ENCODE results near the gene HDAC4. TPM values are rescaled to one million over a fixed set of nuclear protein-coding genes. Genes with fewer than 3 reads are reported as not detected.
A peak's percentile ranks its signal among the peaks of the same experiment; 100 is the strongest.

The HDAC4 gene
- total RNA-seq, 1 experiment from 2014 or later: 5.6 TPM

- in situ Hi-C loops (cut with HindIII; ENCODE audit: low pct_unique_long_range_greater_than_20kb, low sequenced_read_pairs): no loop called here
- no peak for DNase-seq (ENCODE audit: low read depth)
Observed at GRCh38 chr2:239108459-239108858, 292.4 kb downstream of the HDAC4 start.

GRCh38 chr2:239107936-239108335, 292.9 kb downstream of the HDAC4 start:
- in situ Hi-C loops (cut with HindIII; ENCODE audit: low pct_unique_long_range_greater_than_20kb, low sequenced_read_pairs): no loop called here
- no peak for DNase-seq (ENCODE audit: low read depth)

- in situ Hi-C loops (cut with HindIII; ENCODE audit: low pct_unique_long_range_greater_than_20kb, low sequenced_read_pairs): no loop called here
- DNase-seq (ENCODE audit: low read depth): no peak
Observed at GRCh38 chr2:239106966-239107365, 293.9 kb downstream of the HDAC4 start.

GRCh38 chr2:239106314-239106908, 294.4 kb downstream of the HDAC4 start:
- in situ Hi-C loops (cut with HindIII; ENCODE audit: low pct_unique_long_range_greater_than_20kb, low sequenced_read_pairs): no loop called here
- DNase-seq (ENCODE audit: low read depth): peak; percentile 25

- no peak for DNase-seq (ENCODE audit: low read depth)
- in situ Hi-C loops (cut with HindIII; ENCODE audit: low pct_unique_long_range_greater_than_20kb, low sequenced_read_pairs): no loop called here
Observed at GRCh38 chr2:239105234-239105633, 295.6 kb downstream of the HDAC4 start.

- in situ Hi-C loops (cut with HindIII; ENCODE audit: low pct_unique_long_range_greater_than_20kb, low sequenced_read_pairs): no loop called here
- no peak for DNase-seq (ENCODE audit: low read depth)
Observed at GRCh38 chr2:239104800-239105199, 296.0 kb downstream of the HDAC4 start.

GRCh38 chr2:239103125-239104098, 297.4 kb downstream of the HDAC4 start:
- in situ Hi-C loops (cut with HindIII; ENCODE audit: low pct_unique_long_range_greater_than_20kb, low sequenced_read_pairs): no loop called here
- DNase-seq (ENCODE audit: low read depth): no peak

GRCh38 chr2:239102266-239102665, 298.6 kb downstream of the HDAC4 start:
- in situ Hi-C loops (cut with HindIII; ENCODE audit: low pct_unique_long_range_greater_than_20kb, low sequenced_read_pairs): no loop called here
- no peak for DNase-seq (ENCODE audit: low read depth)

GRCh38 chr2:239101807-239102206, 299.0 kb downstream of the HDAC4 start:
- in situ Hi-C loops (cut with HindIII; ENCODE audit: low pct_unique_long_range_greater_than_20kb, low sequenced_read_pairs): no loop called here
- no peak for DNase-seq (ENCODE audit: low read depth)

- DNase-seq (ENCODE audit: low read depth): no peak
- in situ Hi-C loops (cut with HindIII; ENCODE audit: low pct_unique_long_range_greater_than_20kb, low sequenced_read_pairs): no loop called here
Observed at GRCh38 chr2:239101071-239101470, 299.7 kb downstream of the HDAC4 start.

GRCh38 chr2:239099474-239099873, 301.3 kb downstream of the HDAC4 start:
- in situ Hi-C loops (cut with HindIII; ENCODE audit: low pct_unique_long_range_greater_than_20kb, low sequenced_read_pairs): no loop called here

GRCh38 chr2:239098288-239098970, 302.4 kb downstream of the HDAC4 start:
- DNase-seq (ENCODE audit: low read depth): no peak

More at GRCh38 chr2:239099474-239099873, 301.3 kb downstream of the HDAC4 start:
- DNase-seq (ENCODE audit: low read depth): no peak

GRCh38 chr2:239097428-239097696, 303.5 kb downstream of the HDAC4 start:
- in situ Hi-C loops (cut with HindIII; ENCODE audit: low pct_unique_long_range_greater_than_20kb, low sequenced_read_pairs): no loop called here
- no peak for DNase-seq (ENCODE audit: low read depth)

More at GRCh38 chr2:239098288-239098970, 302.4 kb downstream of the HDAC4 start:
- in situ Hi-C loops (cut with HindIII; ENCODE audit: low pct_unique_long_range_greater_than_20kb, low sequenced_read_pairs): no loop called here

GRCh38 chr2:239096676-239097427, 304.0 kb downstream of the HDAC4 start:
- in situ Hi-C loops (cut with HindIII; ENCODE audit: low pct_unique_long_range_greater_than_20kb, low sequenced_read_pairs): no loop called here
- DNase-seq (ENCODE audit: low read depth): no peak

GRCh38 chr2:239095460-239096081, 305.2 kb downstream of the HDAC4 start:
- in situ Hi-C loops (cut with HindIII; ENCODE audit: low pct_unique_long_range_greater_than_20kb, low sequenced_read_pairs): no loop called here
- DNase-seq (ENCODE audit: low read depth): no peak

GRCh38 chr2:239094867-239095266, 306.0 kb downstream of the HDAC4 start:
- in situ Hi-C loops (cut with HindIII; ENCODE audit: low pct_unique_long_range_greater_than_20kb, low sequenced_read_pairs): no loop called here
- DNase-seq (ENCODE audit: low read depth): no peak

- in situ Hi-C loops (cut with HindIII; ENCODE audit: low pct_unique_long_range_greater_than_20kb, low sequenced_read_pairs): no loop called here
- DNase-seq (ENCODE audit: low read depth): no peak
Observed at GRCh38 chr2:239093952-239094351, 306.9 kb downstream of the HDAC4 start.

GRCh38 chr2:239093542-239093941, 307.3 kb downstream of the HDAC4 start:
- DNase-seq (ENCODE audit: low read depth): no peak
- in situ Hi-C loops (cut with HindIII; ENCODE audit: low pct_unique_long_range_greater_than_20kb, low sequenced_read_pairs): no loop called here

Data from Caki2 (cell line).